Measurements from ENCODE around the gene ING3. TPM values are rescaled to one million over a fixed set of nuclear protein-coding genes. Genes with fewer than 3 reads are reported as not detected.

The ING3 gene
- total and polyA plus RNA-seq, 9 of the 15 experiments (the other 6 are each of a cell fraction or from before 2014, with no cell fraction given), result 22.8 to 233 (median 50.4) TPM

GRCh38 chr7:120987683-120988590 lies 37.4 kb downstream of the ING3 start (continued):
- TF ChIP-seq CHD4 (IDR thresholded peaks at IDR 0.05; ENCODE audit: insufficient read depth, insufficient replicate concordance, low read depth, low read length, poor library complexity, severe bottlenecking), result peak; percentile 55
- TF ChIP-seq SRSF7 (optimal IDR thresholded peaks at IDR 0.05; ENCODE audit: low read depth, low read length), result no peak
- no peak for TF ChIP-seq MLX (CRISPR knock-in tag; conservative IDR thresholded peaks at IDR 0.05)
- TF ChIP-seq ZNF766 (CRISPR knock-in tag; conservative IDR thresholded peaks at IDR 0.05), result peak; percentile 74
- peak; percentile 60; the same call in 1 of the 2 replicates for TF ChIP-seq NKRF (IDR thresholded peaks at IDR 0.05; ENCODE audit: borderline replicate concordance)
- TF ChIP-seq ZKSCAN8 (CRISPR knock-in tag; IDR thresholded peaks at IDR 0.05), result no peak
- no peak for TF ChIP-seq SUPT5H (IDR thresholded peaks at IDR 0.05)
- TF ChIP-seq ZBTB2 (IDR thresholded peaks at IDR 0.05), result 0 out of 2 replicates have a peak, but pooled peaks have one; percentile 12
- TF ChIP-seq CGGBP1 (CRISPR knock-in tag; IDR thresholded peaks at IDR 0.05), result 0 out of 2 replicates have a peak, but pooled peaks have one; percentile 7
- no peak for TF ChIP-seq CBX2 (IDR thresholded peaks at IDR 0.05; ENCODE audit: insufficient read depth, low read length, poor library complexity, severe bottlenecking)
- no peak for TF ChIP-seq CHD2 (IDR thresholded peaks at IDR 0.05; ENCODE audit: low read depth, low read length)
- peak; percentile 79 for TF ChIP-seq AFF4 (CRISPR knock-in tag; IDR thresholded peaks at IDR 0.05)
- TF ChIP-seq ZNF75A (CRISPR knock-in tag; IDR thresholded peaks at IDR 0.05), result no peak
- no peak for TF ChIP-seq FOXP1 (CRISPR knock-in tag; IDR thresholded peaks at IDR 0.05)
- no peak for TF ChIP-seq SPI1 (IDR thresholded peaks at IDR 0.05; ENCODE audit: borderline replicate concordance, low read depth, low read length)
- no peak for TF ChIP-seq HDAC6 (IDR thresholded peaks at IDR 0.05; ENCODE audit: low read depth, low read length)
- no peak for TF ChIP-seq ZNF224 (CRISPR knock-in tag; IDR thresholded peaks at IDR 0.05)
- TF ChIP-seq NR4A1 (CRISPR knock-in tag; IDR thresholded peaks at IDR 0.05), result peak; percentile 6; the same call in 1 of the 2 replicates
- no peak for TF ChIP-seq NR4A1 (tag; IDR thresholded peaks at IDR 0.05)
